ENCODE results near the gene GPR84.
A peak's percentile ranks its signal among the peaks of the same experiment; 100 is the strongest.

GPR84 gene

DNA sequence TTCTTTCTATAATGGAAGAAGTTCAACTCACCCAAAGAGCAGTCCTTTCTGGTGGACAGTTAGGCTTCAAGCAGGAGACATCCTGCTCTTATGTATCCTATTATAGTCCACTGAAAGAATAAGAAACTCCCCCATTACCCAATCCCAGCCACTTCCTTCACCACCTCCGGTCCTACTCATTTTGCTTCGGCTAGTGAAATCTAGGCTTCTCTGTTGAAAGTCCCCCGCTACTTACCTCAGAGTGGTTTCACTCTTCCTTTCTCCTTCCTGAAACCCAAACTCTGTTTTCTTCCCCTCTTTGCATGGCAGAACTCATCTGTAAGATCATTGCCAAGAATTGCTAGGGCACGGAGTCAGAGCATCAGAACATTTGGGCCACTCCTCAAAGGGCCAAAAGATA is at the start of gene GPR84:
Gene GPR84 (minus strand): TSS at position 74 of the 400 bp plus-strand sequence. CDS start 635 bp downstream, outside the sequence.
- no peak for DNase-seq

DNA sequence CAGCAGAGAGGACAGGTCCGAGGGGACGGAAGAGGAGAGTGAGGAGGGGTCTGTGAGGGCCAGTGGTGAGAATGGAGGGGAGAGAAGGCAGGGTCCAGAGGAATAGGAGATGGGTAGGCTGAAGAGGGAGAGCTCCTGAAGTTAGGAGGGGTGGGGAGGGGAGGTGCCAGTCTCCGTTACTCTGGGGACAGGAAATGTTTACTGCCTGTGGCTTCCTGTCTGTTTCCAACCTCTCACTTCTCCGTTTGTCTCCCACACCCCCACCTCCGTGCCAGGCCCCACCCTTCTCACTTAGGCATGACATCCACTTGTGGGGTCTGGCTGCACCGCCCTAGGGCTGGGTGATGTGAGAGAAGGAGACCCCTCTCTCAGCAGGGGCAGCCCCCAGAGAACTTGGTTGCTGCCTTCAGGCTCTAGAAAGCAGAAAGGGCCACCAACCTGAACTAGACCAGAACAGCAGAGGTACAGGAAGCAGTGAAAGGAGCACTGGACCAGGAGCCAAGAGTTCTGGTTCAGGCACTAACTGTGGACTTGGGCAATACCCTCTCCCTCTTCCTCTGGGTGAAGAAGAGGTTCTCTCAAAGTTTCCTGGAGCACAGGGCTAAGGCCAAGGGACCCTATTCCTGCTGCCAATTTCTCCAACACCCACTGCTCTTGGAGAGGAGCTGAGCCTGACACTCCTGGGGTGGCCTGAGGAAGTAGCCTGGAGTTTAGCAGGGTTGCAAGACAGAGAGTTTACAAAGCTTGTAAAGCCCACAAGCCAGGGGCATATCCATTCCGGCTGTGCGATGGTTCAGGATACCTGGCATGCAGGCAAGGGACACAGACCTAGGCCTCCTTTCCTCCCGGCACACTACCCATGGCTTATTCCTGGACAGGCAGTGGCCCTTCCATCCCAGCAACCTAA is 49.3 kb upstream of the GPR84 start:
- peak; percentile 43 for DNase-seq

DNA sequence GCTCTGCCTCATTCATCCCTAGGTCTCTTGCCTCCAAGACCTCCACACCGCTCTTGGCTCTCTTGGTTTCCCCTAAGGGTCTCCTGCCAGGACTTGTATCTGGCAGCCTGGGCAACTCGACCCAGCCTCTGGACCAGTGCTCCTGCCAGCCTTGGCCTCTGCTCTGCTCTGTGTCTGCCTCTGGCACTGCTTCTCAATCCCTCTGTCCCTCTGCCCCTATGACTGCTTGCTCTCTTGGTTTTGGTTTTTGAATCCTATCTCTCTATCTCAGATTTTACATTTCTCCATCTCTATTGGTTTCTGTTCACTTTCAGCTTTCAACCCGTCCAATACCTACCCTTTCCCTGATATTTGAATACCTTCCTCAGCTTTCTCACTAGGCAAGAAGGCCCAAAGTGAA is 48.5 kb upstream of the GPR84 start:
- DNase-seq: no peak

DNA sequence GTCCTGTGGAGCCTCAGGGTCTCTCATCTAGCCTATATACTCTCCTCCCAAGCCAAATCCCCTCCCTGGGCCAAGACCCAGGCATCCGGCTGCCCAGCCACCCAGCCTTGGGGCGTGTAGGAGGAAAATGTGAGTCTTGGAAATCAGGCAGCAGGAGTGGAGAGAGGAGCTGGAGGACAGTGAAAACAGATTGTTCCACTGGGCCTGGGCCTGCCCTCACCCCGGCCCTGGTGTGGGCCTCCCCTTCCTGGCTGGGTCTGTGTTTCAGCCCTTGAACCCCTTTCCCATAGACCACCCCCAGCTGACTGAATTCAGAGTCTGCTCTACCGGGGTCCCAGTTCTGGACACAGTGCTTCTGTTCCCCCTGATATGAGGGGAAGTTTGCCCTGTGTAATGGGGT is 48.1 kb upstream of the GPR84 start:
- no peak for DNase-seq

- no peak for DNase-seq
Observed at GRCh38 chr12:54411391-54412241, 47.3 kb upstream of the GPR84 start.

- no peak for DNase-seq
Observed at GRCh38 chr12:54409267-54409666, 45.0 kb upstream of the GPR84 start.

DNA sequence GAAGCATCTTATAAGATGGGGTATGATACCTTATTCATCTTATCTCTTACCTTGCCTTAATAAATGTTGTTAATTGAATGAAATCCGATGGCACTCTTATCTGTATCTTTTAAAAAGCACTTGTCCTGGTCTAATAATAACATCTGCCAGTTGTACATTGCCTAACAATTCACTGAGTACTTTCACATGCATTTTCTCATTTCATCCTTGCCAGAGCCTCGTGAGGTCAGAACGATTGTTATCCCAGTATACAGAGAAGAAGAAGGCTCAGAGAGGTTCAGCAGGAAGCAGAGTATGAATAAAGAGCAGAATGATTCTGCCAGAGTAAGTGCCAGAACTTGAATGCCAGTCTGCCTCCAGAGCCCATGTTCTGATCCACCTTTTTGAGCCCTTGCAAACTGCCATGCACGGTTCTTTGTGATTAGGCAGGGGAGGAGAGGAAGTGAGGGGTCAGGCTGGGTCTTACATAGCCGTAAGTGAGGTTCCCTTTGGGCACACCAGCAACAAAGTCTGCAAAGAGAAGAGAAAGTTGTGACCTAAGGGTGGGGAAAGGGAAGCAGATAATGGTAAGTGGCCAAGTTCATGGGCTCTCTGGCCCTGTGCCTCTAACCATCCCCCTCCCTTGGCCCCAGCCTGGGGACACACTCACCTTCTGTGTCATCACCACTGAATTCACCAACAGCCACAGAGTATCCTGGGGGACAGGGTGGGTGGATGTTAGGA is 43.1 kb upstream of the GPR84 start:
- DNase-seq: no peak

GRCh38 chr12:54405573-54405972 is 41.3 kb upstream of the GPR84 start:
- no peak for DNase-seq

GRCh38 chr12:54405106-54405505 is 40.8 kb upstream of the GPR84 start:
- DNase-seq: no peak

DNA sequence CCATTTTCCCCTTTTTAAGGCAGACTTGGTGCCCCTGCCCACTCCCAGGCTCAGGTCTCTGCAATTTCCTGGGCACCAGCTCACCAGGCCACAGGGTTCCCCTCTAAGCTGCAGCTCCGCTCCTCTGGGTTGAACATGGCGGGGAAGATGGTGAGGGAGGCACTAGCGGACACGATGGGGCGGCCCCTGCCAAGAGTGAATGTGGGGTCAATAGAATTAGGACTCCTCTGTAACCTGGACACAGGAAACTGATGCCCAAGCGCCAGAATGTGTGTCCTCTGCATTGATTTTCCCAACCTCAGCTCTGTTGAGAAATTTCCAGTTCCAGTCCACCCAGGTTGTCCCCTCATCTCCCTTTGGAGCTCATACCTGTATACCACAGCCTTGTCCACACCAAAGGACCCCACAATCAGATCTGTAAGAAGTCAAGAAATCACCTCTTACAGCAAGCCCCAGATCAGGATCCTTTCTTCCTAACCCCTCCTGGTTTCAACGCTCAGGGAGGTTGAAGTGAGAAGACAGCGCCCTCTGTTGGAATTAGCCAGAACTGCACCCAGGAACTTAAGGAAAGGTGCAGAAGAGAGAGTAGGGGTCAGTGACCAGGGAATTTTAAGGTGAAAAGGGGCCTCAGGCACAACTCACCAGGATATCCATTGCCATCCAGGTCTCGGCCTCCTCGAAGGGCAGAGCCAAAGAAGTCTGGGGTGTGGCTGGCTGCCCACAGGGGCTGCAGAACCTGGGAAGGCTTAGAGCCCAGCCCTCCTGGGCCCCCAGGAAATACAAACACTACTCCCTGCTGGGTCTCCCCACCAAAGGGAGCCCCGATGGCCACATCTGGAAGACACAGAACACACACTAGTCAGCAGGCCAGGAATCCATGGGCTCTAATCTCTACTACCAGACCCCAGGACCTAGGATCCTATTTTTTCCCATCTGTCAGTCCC is 40.0 kb upstream of the GPR84 start:
- no peak for DNase-seq

GRCh38 chr12:54401119-54401518 is 36.8 kb upstream of the GPR84 start:
- DNase-seq: no peak

DNA sequence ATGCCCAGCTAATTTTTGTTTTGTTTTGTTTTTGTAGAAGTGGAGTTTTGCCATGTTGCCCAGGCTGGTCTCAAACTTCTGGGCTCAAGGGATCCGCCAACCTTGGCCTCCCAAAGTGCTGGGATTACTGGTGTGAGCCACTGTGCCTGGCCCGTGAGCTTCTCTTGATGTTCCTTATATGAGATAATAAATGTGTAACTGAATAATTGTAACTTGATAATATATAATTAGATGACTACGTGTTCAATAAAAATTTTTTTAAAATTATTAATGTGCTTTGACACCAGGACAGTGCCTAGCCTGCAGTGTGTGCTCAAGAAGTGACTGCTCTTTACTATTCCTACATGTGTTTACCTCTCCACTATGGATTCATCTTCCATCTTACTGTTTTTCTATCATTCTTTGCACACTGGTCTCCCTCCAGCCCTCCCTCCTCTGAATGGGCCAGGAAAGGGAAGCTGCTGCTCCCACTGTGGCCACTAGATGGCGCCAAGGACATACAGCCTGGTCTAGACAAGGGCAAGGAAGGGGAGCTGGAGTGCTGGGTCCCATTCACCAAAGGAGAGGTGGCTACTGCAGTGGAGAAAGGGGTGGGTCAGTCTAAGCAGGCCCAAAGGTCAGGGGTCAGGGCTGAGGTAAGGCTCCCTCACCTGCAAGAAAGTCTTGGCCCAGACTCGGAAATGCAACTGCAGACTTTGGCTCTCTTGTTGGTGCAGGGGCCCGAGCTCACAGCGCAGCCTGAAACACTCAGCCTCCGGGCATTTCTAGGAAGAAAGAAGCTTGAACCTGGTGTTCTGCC is 34.9 kb upstream of the GPR84 start:
- peak; percentile 23 for DNase-seq

- no peak for DNase-seq
Observed at GRCh38 chr12:54398218-54398617, 33.9 kb upstream of the GPR84 start.

GRCh38 chr12:54397157-54397556 is 32.9 kb upstream of the GPR84 start:
- DNase-seq: no peak

DNA sequence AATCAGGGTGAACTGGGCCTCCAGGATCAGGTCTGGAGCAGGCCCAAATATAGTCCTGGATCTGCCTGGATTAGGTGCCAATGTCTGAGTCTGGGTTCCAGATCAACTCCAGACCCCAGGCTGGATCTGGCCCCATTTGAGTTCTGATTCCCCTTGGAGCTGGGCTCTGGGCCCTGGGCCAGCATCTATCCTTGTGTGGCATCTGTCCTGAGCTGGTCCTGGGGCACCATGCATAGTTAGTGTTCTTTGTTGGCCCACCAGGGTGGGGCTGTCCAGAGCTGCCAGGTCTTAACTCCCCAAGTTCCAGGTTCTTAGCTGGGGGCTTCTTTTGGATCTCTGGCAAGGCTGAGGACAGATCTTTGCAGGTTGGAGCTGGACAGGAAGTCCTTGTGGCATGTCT is 31.3 kb upstream of the GPR84 start:
- DNase-seq: no peak

- DNase-seq: no peak
Observed at GRCh38 chr12:54394986-54395385, 30.7 kb upstream of the GPR84 start.

DNA sequence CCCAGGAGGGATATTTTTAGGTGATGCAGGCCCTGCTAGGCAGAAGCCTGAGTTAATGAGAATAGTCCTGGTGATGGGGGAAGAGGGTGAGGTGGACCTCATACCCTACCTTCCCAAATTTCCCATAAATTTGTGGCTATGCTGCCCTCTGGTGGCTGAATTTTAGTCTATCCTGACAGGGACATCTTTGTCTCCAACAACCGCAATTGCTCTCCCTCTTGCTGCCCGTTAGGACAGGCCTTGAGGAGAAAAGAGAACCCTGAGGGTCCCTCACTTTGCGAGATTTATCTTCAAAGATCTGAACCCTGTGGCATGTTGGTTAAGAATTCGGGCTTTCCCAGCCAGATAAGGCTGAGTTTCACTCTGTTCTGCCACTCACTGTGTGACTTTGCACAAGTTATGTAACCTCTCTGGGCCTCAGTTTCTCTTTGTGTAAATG is 30.0 kb upstream of the GPR84 start:
- DNase-seq: no peak

DNA sequence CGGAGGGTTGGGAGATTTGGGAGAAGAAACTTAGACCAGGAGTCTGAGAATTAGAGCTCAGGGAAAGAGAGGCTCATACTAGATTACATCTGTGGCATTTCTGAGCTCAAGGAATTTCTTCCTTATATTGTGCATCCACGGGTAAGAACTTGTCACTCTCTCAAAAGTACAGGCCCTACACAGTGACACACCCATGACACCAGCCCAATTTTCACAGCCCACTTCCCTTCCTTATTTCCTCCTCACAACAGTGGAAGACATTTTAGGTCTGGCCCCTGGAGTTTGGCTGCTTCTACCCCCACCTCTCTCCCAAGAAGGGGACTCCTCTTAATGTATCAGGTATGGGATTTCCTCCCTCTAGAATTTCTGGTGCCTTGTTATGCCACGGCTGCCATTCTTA is 29.5 kb upstream of the GPR84 start:
- DNase-seq: no peak

DNA sequence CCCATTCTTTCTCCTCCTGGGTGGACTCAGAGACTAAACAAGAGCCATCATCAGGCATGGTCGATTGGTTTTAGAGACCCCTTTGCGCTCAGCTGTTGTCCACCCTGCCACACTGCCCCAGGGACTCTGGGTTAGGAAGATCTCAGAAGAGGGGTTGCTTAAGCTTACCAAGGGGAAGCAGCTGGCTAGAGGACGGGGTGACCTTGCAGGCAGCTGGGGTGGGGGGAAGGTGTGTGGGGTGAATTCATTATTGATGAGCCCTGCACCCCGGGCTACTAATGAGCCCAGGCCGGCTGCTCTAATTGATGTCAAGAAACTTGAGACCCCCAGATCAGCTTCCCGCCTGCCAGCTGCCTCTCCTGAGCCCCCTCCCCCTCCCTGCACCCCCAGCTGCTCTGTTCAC is 28.9 kb upstream of the GPR84 start:
- DNase-seq: no peak

DNA sequence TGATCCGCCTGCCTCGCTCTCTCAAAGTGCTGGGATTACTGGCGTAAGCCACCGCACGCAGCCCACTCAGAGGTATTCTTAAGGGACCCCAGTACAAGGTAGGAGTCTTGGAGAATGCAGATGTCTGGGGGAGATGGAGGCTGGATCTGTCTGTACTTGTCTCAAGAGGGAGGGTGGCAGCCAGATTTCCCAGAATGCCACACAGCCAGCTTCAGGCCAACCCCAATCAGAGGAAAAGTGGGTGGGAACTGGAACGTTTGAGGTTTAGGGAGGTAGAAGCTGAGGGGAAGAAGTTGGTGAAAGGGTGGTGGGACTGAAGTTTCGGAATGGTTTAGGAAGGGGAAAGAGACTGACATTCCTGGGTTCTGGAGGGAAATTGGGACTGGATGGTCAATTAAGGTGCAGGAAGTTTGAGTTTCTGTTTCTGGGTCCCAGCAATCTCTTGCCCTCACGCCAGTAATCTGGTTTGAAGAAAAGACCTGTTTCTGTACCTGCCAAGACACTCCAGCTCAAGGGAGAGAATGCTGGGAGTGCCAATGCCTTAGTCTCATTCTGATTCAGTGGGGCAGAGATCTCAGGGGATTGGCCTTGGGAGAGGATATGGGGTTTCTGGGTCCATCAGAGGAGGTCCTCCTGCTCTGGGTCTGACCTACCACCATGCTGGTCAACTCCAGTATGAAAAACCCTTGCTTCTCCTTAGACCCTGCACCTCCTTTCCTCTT is 28.4 kb upstream of the GPR84 start:
- no peak for DNase-seq

All from KG1 (cell line).